Mucosa of stomach (tissue), 1 donor: ENCODE results near the gene SETBP1.

Source experiments
- H3K27me3 ChIP-seq: one replicate; pipeline ENCODE4 v1.7.0; 2013; ENCODE audit warnings: mild to moderate bottlenecking, low read length; ENCODE audit not compliant: control insufficient read depth, insufficient read depth
- H3K36me3 ChIP-seq: one replicate; pipeline ENCODE4 v1.7.0; 2013; ENCODE audit warnings: low read length; ENCODE audit not compliant: control insufficient read depth, insufficient read depth
- H3K4me1 ChIP-seq: one replicate; pipeline ENCODE4 v1.7.0; 2013; ENCODE audit warnings: mild to moderate bottlenecking, low read length; ENCODE audit not compliant: control insufficient read depth, insufficient read depth
- H3K4me3 ChIP-seq: one replicate; pipeline ENCODE4 v1.7.0; 2013; ENCODE audit warnings: low read length
- H3K9ac ChIP-seq: one replicate; pipeline ENCODE4 v1.7.0; 2013; ENCODE audit warnings: mild to moderate bottlenecking, low read length, moderate library complexity
- H3K9me3 ChIP-seq: one replicate; pipeline ENCODE4 v1.7.0; 2013; ENCODE audit warnings: mild to moderate bottlenecking, low read length, moderate library complexity; ENCODE audit not compliant: control insufficient read depth
- donor health status: Pancreatic carcinoma.

Gene SETBP1

GRCh38 chr18:44903327-44903726 lies 222.6 kb downstream of the SETBP1 start:
- Histone ChIP-seq H3K9ac (no peak overlapping the region), H3K27me3 (no peaks in the 10 kb centered on the region), H3K4me3 (no peak overlapping the region), H3K4me1 (peaks cover 6% of the 10 kb centered on the region), H3K9me3 (no peaks in the 10 kb centered on the region), H3K36me3 (no peaks in the 10 kb centered on the region)

GRCh38 chr18:44904768-44905167 lies 224.1 kb downstream of the SETBP1 start:
- no peaks in the 10 kb centered on the region for H3K36me3 ChIP-seq
- no peaks in the 10 kb centered on the region for H3K9me3 ChIP-seq
- H3K27me3 ChIP-seq = no peaks in the 10 kb centered on the region
- H3K9ac ChIP-seq = no peak overlapping the region
- no peak overlapping the region for H3K4me3 ChIP-seq
- no peaks in the 10 kb centered on the region for H3K4me1 ChIP-seq

GRCh38 chr18:44909191-44909719 lies 228.6 kb downstream of the SETBP1 start:
- Histone ChIP-seq H3K36me3 (no peaks in the 10 kb centered on the region), H3K4me1 (no peaks in the 10 kb centered on the region), H3K4me3 (no peak overlapping the region), H3K9me3 (no peaks in the 10 kb centered on the region), H3K27me3 (no peaks in the 10 kb centered on the region), H3K9ac (no peak overlapping the region)

GRCh38 chr18:44911260-44911659 lies 230.6 kb downstream of the SETBP1 start:
- Histone ChIP-seq H3K4me3 (no peak overlapping the region), H3K36me3 (no peaks in the 10 kb centered on the region), H3K27me3 (no peaks in the 10 kb centered on the region), H3K9ac (no peak overlapping the region), H3K4me1 (peaks cover 19% of the 10 kb centered on the region), H3K9me3 (no peaks in the 10 kb centered on the region)

GRCh38 chr18:44911773-44912172 lies 231.1 kb downstream of the SETBP1 start:
- no peak overlapping the region for H3K9ac ChIP-seq
- no peak overlapping the region for H3K4me3 ChIP-seq
- H3K4me1 ChIP-seq = peaks cover 25% of the 10 kb centered on the region
- H3K9me3 ChIP-seq = no peaks in the 10 kb centered on the region
- no peaks in the 10 kb centered on the region for H3K36me3 ChIP-seq
- no peaks in the 10 kb centered on the region for H3K27me3 ChIP-seq

GRCh38 chr18:44912740-44913478 lies 232.2 kb downstream of the SETBP1 start:
- Histone ChIP-seq H3K9me3 (no peaks in the 10 kb centered on the region), H3K9ac (no peak overlapping the region), H3K36me3 (no peaks in the 10 kb centered on the region), H3K27me3 (no peaks in the 10 kb centered on the region), H3K4me1 (peaks cover 36% of the 10 kb centered on the region), H3K4me3 (no peak overlapping the region)

GRCh38 chr18:44914028-44914427 lies 233.3 kb downstream of the SETBP1 start:
- Histone ChIP-seq H3K36me3 (no peaks in the 10 kb centered on the region), H3K27me3 (no peaks in the 10 kb centered on the region), H3K9ac (no peak overlapping the region), H3K4me3 (no peak overlapping the region), H3K9me3 (no peaks in the 10 kb centered on the region), H3K4me1 (peaks cover 41% of the 10 kb centered on the region)

- no peaks in the 10 kb centered on the region for H3K27me3 ChIP-seq
- H3K36me3 ChIP-seq = no peaks in the 10 kb centered on the region
- H3K9me3 ChIP-seq = no peaks in the 10 kb centered on the region
- H3K4me3 ChIP-seq = no peak overlapping the region
- H3K9ac ChIP-seq = no peak overlapping the region
- peaks cover 41% of the 10 kb centered on the region for H3K4me1 ChIP-seq
Observed at GRCh38 chr18:44915213-44915612, 234.5 kb downstream of the SETBP1 start.

- Histone ChIP-seq H3K27me3 (no peaks in the 10 kb centered on the region), H3K4me1 (peaks cover 41% of the 10 kb centered on the region), H3K36me3 (no peaks in the 10 kb centered on the region), H3K9me3 (no peaks in the 10 kb centered on the region), H3K4me3 (no peak overlapping the region), H3K9ac (no peak overlapping the region)
Observed at GRCh38 chr18:44915661-44916060, 235.0 kb downstream of the SETBP1 start.

GRCh38 chr18:44916429-44917207 lies 235.9 kb downstream of the SETBP1 start:
- no peak overlapping the region for H3K9ac ChIP-seq
- peaks cover 41% of the 10 kb centered on the region for H3K4me1 ChIP-seq
- no peak overlapping the region for H3K4me3 ChIP-seq
- H3K36me3 ChIP-seq = no peaks in the 10 kb centered on the region
- H3K9me3 ChIP-seq = no peaks in the 10 kb centered on the region
- H3K27me3 ChIP-seq = no peaks in the 10 kb centered on the region

- Histone ChIP-seq H3K9ac (peak overlapping the region; percentile 11), H3K27me3 (no peaks in the 10 kb centered on the region), H3K4me3 (no peak overlapping the region), H3K36me3 (no peaks in the 10 kb centered on the region), H3K9me3 (no peaks in the 10 kb centered on the region), H3K4me1 (peaks cover 41% of the 10 kb centered on the region)
Observed at GRCh38 chr18:44917216-44918141, 236.8 kb downstream of the SETBP1 start.
